ENCODE measurements around the gene TRIM59. TPM values are rescaled to one million over a fixed set of nuclear protein-coding genes. Genes with fewer than 3 reads are reported as not detected.

The TRIM59 gene
- total RNA-seq, 1 experiment from 2014 or later, result 20.8 TPM

- Mint-ChIP-seq H3K4me1 (ENCODE audit: low read depth, unreplicated experiment) (peaks cover 23% of the 10 kb centered on the region), H3K27me3 (ENCODE audit: unreplicated experiment) (no peaks in the 10 kb centered on the region), H3K36me3 (ENCODE audit: insufficient read depth, unreplicated experiment) (peaks cover 86% of the 10 kb centered on the region), H3K27ac (ENCODE audit: unreplicated experiment) (peak overlapping the region; percentile 50), H3K4me3 (ENCODE audit: low read depth, unreplicated experiment) (no peak overlapping the region), H3K9me3 (ENCODE audit: low read depth, unreplicated experiment) (no peaks in the 10 kb centered on the region)
- BruUV-seq (replicated peaks), result no TSS peak
- no peak for DNase-seq
- TF ChIP-seq, protein P1, sequence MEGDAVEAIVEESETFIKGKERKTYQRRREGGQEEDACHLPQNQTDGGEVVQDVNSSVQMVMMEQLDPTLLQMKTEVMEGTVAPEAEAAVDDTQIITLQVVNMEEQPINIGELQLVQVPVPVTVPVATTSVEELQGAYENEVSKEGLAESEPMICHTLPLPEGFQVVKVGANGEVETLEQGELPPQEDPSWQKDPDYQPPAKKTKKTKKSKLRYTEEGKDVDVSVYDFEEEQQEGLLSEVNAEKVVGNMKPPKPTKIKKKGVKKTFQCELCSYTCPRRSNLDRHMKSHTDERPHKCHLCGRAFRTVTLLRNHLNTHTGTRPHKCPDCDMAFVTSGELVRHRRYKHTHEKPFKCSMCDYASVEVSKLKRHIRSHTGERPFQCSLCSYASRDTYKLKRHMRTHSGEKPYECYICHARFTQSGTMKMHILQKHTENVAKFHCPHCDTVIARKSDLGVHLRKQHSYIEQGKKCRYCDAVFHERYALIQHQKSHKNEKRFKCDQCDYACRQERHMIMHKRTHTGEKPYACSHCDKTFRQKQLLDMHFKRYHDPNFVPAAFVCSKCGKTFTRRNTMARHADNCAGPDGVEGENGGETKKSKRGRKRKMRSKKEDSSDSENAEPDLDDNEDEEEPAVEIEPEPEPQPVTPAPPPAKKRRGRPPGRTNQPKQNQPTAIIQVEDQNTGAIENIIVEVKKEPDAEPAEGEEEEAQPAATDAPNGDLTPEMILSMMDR (IDR thresholded peaks at IDR 0.05; ENCODE audit: unreplicated experiment), result no peak
- intact Hi-C loops (cut with micrococcal nuclease; ENCODE audit: unreplicated experiment), result loop anchor here (5.0 to 10.0 kb wide), 2 partner anchors 183 to 265 kb away; partner anchors contain the start of genes ARL14 and C3orf80
- CTCF ChIA-PET, result interaction anchor here (0.6 to 1.2 kb wide), 4 partner anchors 8 to 267 kb away, joined by 3 to 6 read pairs (median 4); partner anchors contain the start of gene SMC4
Observed at GRCh38 chr3:160409812-160410610, 39.6 kb downstream of the TRIM59 start.

GRCh38 chr3:160403796-160404470 is 45.7 kb downstream of the TRIM59 start:
- TF ChIP-seq, protein P1 (IDR thresholded peaks at IDR 0.05; ENCODE audit: unreplicated experiment), result no peak
- CTCF ChIA-PET, result interaction anchor here (0.5 kb wide), 1 partner anchor 10 kb away, joined by 3 read pairs; no protein-coding TSS in a partner anchor
- peaks cover 29% of the 10 kb centered on the region for H3K4me1 Mint-ChIP-seq (ENCODE audit: low read depth, unreplicated experiment)
- H3K4me3 Mint-ChIP-seq (ENCODE audit: low read depth, unreplicated experiment), result peak overlapping the region; percentile 98
- no TSS peak for BruUV-seq (replicated peaks)
- DNase-seq, result no peak
- H3K9me3 Mint-ChIP-seq (ENCODE audit: low read depth, unreplicated experiment), result no peaks in the 10 kb centered on the region
- H3K27ac Mint-ChIP-seq (ENCODE audit: unreplicated experiment), result peak overlapping the region; percentile 98
- intact Hi-C loops (cut with micrococcal nuclease; ENCODE audit: unreplicated experiment), result loop anchor here (2.0 to 10.0 kb wide), 3 partner anchors 17 to 271 kb away; partner anchors contain the start of genes ARL14 and TRIM59
- H3K27me3 Mint-ChIP-seq (ENCODE audit: unreplicated experiment), result no peaks in the 10 kb centered on the region
- peaks cover 95% of the 10 kb centered on the region for H3K36me3 Mint-ChIP-seq (ENCODE audit: insufficient read depth, unreplicated experiment)

- no peaks in the 10 kb centered on the region for H3K27me3 Mint-ChIP-seq (ENCODE audit: unreplicated experiment)
- no TSS peak for BruUV-seq (replicated peaks)
- peaks cover 22% of the 10 kb centered on the region for H3K4me1 Mint-ChIP-seq (ENCODE audit: low read depth, unreplicated experiment)
- no peak for DNase-seq
- TF ChIP-seq, protein P1 (IDR thresholded peaks at IDR 0.05; ENCODE audit: unreplicated experiment), result no peak
- peak overlapping the region; percentile 98 for H3K4me3 Mint-ChIP-seq (ENCODE audit: low read depth, unreplicated experiment)
- no peaks in the 10 kb centered on the region for H3K9me3 Mint-ChIP-seq (ENCODE audit: low read depth, unreplicated experiment)
- intact Hi-C loops (cut with micrococcal nuclease; ENCODE audit: unreplicated experiment), result loop anchor here (5.0 to 10.0 kb wide), 2 partner anchors 44 to 272 kb away; partner anchors contain the start of genes ARL14 and TRIM59
- CTCF ChIA-PET, result no interaction called here
- peaks cover 96% of the 10 kb centered on the region for H3K36me3 Mint-ChIP-seq (ENCODE audit: insufficient read depth, unreplicated experiment)
- H3K27ac Mint-ChIP-seq (ENCODE audit: unreplicated experiment), result peak overlapping the region; percentile 98
Observed at GRCh38 chr3:160403028-160403545, 46.5 kb downstream of the TRIM59 start.

All from Calu3 (cell line).